HG02759 (cell line): ENCODE data around the gene SENP7.

Experiments used
- ATAC-seq: cut with Tn5 transposase; IDR thresholded peaks from one replicate; pipeline ENCODE4 v1.9.1; 2021; ENCODE audit warnings: mild to moderate bottlenecking, moderate library complexity; ENCODE audit not compliant: unreplicated experiment

The SENP7 gene

GRCh38 chr3:101278727-101279126 is 234.3 kb downstream of the SENP7 start:
- no peak for ATAC-seq
